Epithelial cell of proximal tubule (primary cell): Measurements from ENCODE around the gene GUCD1. TPM values are rescaled to one million over a fixed set of nuclear protein-coding genes. Genes with fewer than 3 reads are reported as not detected.
"Not testable (repeated sequence)": the region's sequence is repeated elsewhere in the genome, so short reads cannot be mapped to it uniquely, and the experiment has no call there.

Source experiments
- DNase-seq: peaks from one replicate; pipeline ENCODE4 v3.0.0-alpha.2; 2011; ENCODE audit warnings: low read depth
- H3K4me3 ChIP-seq: 2 replicates; pipeline ENCODE4 v1.5.1; 2011; ENCODE audit warnings: low read depth, mild to moderate bottlenecking, low read length
- CTCF ChIP-seq: conservative IDR thresholded peaks from 2 replicates; pipeline ENCODE4 v1.5.1; 2012; ENCODE audit warnings: low read depth, mild to moderate bottlenecking, low read length
- total RNA-seq: library from RNA; depleted of rRNA; stranded (reverse); fragments of >200 nt; gene quantifications from 2 replicates; pipeline ENCODE4 v1.2.3, GENCODE V29; 2015

The GUCD1 gene
- total RNA-seq, 1 donor from 2014 or later = 102 TPM

- no peak for TF ChIP-seq CTCF
- H3K4me3 ChIP-seq = no peak overlapping the region
- no peak for DNase-seq
Observed at GRCh38 chr22:24543185-24543601, 11.7 kb downstream of the GUCD1 start.

- TF ChIP-seq CTCF = no peak
- no peak overlapping the region for H3K4me3 ChIP-seq
- DNase-seq = no peak
Observed at GRCh38 chr22:24542641-24543040, 12.3 kb downstream of the GUCD1 start.

GRCh38 chr22:24541681-24542515 lies 13.0 kb downstream of the GUCD1 start:
- no peak overlapping the region for H3K4me3 ChIP-seq
- TF ChIP-seq CTCF = no peak
- no peak for DNase-seq

GRCh38 chr22:24540470-24540869 lies 14.5 kb downstream of the GUCD1 start:
- TF ChIP-seq CTCF = no peak
- no peak for DNase-seq

GRCh38 chr22:24536089-24536488 lies 18.8 kb downstream of the GUCD1 start:
- no peak for DNase-seq
- TF ChIP-seq CTCF = no peak
- H3K4me3 ChIP-seq = no peak overlapping the region

More at GRCh38 chr22:24540470-24540869, 14.5 kb downstream of the GUCD1 start:
- no peak overlapping the region for H3K4me3 ChIP-seq

GRCh38 chr22:24535348-24535747 lies 19.6 kb downstream of the GUCD1 start:
- DNase-seq = no peak
- H3K4me3 ChIP-seq = no peak overlapping the region
- no peak for TF ChIP-seq CTCF

- H3K4me3 ChIP-seq = no peak overlapping the region
- no peak for DNase-seq
- no peak for TF ChIP-seq CTCF
Observed at GRCh38 chr22:24532075-24532474, 22.9 kb downstream of the GUCD1 start.

GRCh38 chr22:24530968-24531367 lies 24.0 kb downstream of the GUCD1 start:
- H3K4me3 ChIP-seq, DNase-seq: not testable (repeated sequence)
